ENCODE results near the gene SETBP1. TPM values are rescaled to one million over a fixed set of nuclear protein-coding genes. Genes with fewer than 3 reads are reported as not detected.

SETBP1 gene
- total RNA-seq, 3 donors from 2014 or later, result 15.0 to 97.2 (median 17.8) TPM

GRCh38 chr18:45055811-45056210 lies 375.1 kb downstream of the SETBP1 start:
- Histone ChIP-seq H3K4me1 (ENCODE audit: low read depth) (peaks cover 11% of the 10 kb centered on the region), H3K4me3 (no peak overlapping the region), H3K36me3 (ENCODE audit: low read depth) (no peaks in the 10 kb centered on the region), H3K9me3 (no peaks in the 10 kb centered on the region)
- DNase-seq, result no peak
- intact Hi-C loops (cut with DNase I, micrococcal nuclease), result no loop called here
- no peak for TF ChIP-seq CTCF (IDR thresholded peaks at IDR 0.05)
- no peak for ATAC-seq

GRCh38 chr18:45056926-45057325 lies 376.2 kb downstream of the SETBP1 start:
- H3K4me1 ChIP-seq (ENCODE audit: low read depth), result peaks cover 6% of the 10 kb centered on the region
- no peaks in the 10 kb centered on the region for H3K9me3 ChIP-seq
- no peak overlapping the region for H3K4me3 ChIP-seq
- H3K36me3 ChIP-seq (ENCODE audit: low read depth), result no peaks in the 10 kb centered on the region
- no peak for ATAC-seq
- DNase-seq, result no peak
- intact Hi-C loops (cut with DNase I, micrococcal nuclease), result no loop called here
- no peak for TF ChIP-seq CTCF (IDR thresholded peaks at IDR 0.05)

GRCh38 chr18:45057955-45058600 lies 377.4 kb downstream of the SETBP1 start:
- no peak for ATAC-seq
- TF ChIP-seq CTCF (IDR thresholded peaks at IDR 0.05), result no peak
- Histone ChIP-seq H3K36me3 (ENCODE audit: low read depth) (no peaks in the 10 kb centered on the region), H3K9me3 (no peaks in the 10 kb centered on the region), H3K4me3 (no peak overlapping the region), H3K4me1 (ENCODE audit: low read depth) (peaks cover 6% of the 10 kb centered on the region)
- intact Hi-C loops (cut with DNase I, micrococcal nuclease), result no loop called here
- no peak for DNase-seq

GRCh38 chr18:45059695-45060094 lies 379.0 kb downstream of the SETBP1 start:
- Histone ChIP-seq H3K9me3 (no peaks in the 10 kb centered on the region), H3K4me1 (ENCODE audit: low read depth) (peaks cover under 1% of the 10 kb centered on the region), H3K36me3 (ENCODE audit: low read depth) (no peaks in the 10 kb centered on the region), H3K4me3 (no peak overlapping the region)
- intact Hi-C loops (cut with DNase I, micrococcal nuclease), result no loop called here
- TF ChIP-seq CTCF (IDR thresholded peaks at IDR 0.05), result no peak
- ATAC-seq (peak; percentile 43), DNase-seq (no peak)

- DNase-seq, result no peak
- Histone ChIP-seq H3K36me3 (ENCODE audit: low read depth) (no peaks in the 10 kb centered on the region), H3K4me1 (ENCODE audit: low read depth) (no peaks in the 10 kb centered on the region), H3K9me3 (no peaks in the 10 kb centered on the region), H3K4me3 (no peak overlapping the region)
- TF ChIP-seq CTCF (IDR thresholded peaks at IDR 0.05), result no peak
- ATAC-seq, result no peak
- intact Hi-C loops (cut with DNase I, micrococcal nuclease), result no loop called here
These were observed 379.4 kb downstream of the SETBP1 start for GRCh38 chr18:45060102-45060501.

- H3K4me3 ChIP-seq, result no peak overlapping the region
- no peaks in the 10 kb centered on the region for H3K4me1 ChIP-seq (ENCODE audit: low read depth)
- ATAC-seq, result no peak
- no peaks in the 10 kb centered on the region for H3K36me3 ChIP-seq (ENCODE audit: low read depth)
- no peak for DNase-seq
- no peaks in the 10 kb centered on the region for H3K9me3 ChIP-seq
- TF ChIP-seq CTCF (IDR thresholded peaks at IDR 0.05), result no peak
- intact Hi-C loops (cut with DNase I, micrococcal nuclease), result no loop called here
These were observed 380.7 kb downstream of the SETBP1 start for GRCh38 chr18:45061359-45061758.

Data from mucosa of descending colon (tissue), 3 donors.